ENCODE data around the gene KRT5.

KRT5 gene

DNA sequence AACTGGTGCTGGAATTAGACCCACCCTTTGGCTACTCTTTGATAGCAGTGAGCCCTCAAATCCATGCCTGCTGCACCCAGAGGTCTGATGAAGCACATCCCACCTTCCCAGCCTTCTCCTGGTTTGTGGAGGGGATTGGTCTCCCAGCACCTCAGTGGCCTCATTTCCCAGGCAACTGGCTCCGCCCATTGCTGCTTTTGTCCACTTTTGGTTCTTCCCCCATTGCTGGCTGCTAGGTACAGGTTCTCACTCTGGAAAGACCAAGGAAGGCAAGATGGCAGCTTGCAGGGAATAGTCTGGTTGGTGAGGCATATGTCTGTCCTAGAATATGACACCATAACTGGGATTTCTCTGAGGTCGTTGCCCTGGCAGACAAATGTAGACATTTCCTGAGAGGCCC is 10.2 kb upstream of the KRT5 start:
- H3K27me3 Mint-ChIP-seq, result no peaks in the 10 kb centered on the region
- ATAC-seq, result no peak
- no peaks in the 10 kb centered on the region for H3K9me3 Mint-ChIP-seq
- H3K4me1 Mint-ChIP-seq, result no peaks in the 10 kb centered on the region
- no peak overlapping the region for H3K27ac Mint-ChIP-seq
- no peak for DNase-seq
- no peaks in the 10 kb centered on the region for H3K36me3 Mint-ChIP-seq (ENCODE audit: low read depth)
- H3K4me3 Mint-ChIP-seq, result no peak overlapping the region

- DNase-seq (no peak), ATAC-seq (no peak)
- H3K9me3 Mint-ChIP-seq, result no peaks in the 10 kb centered on the region
- H3K4me1 Mint-ChIP-seq, result no peaks in the 10 kb centered on the region
- no peaks in the 10 kb centered on the region for H3K27me3 Mint-ChIP-seq
- H3K27ac Mint-ChIP-seq, result no peak overlapping the region
- H3K4me3 Mint-ChIP-seq, result no peak overlapping the region
- H3K36me3 Mint-ChIP-seq (ENCODE audit: low read depth), result no peaks in the 10 kb centered on the region
Observed at GRCh38 chr12:52529846-52530245, 9.7 kb upstream of the KRT5 start.

- Mint-ChIP-seq H3K4me3 (no peak overlapping the region), H3K4me1 (no peaks in the 10 kb centered on the region)
- no peak for DNase-seq
Observed at GRCh38 chr12:52529417-52529816, 9.2 kb upstream of the KRT5 start.

DNA sequence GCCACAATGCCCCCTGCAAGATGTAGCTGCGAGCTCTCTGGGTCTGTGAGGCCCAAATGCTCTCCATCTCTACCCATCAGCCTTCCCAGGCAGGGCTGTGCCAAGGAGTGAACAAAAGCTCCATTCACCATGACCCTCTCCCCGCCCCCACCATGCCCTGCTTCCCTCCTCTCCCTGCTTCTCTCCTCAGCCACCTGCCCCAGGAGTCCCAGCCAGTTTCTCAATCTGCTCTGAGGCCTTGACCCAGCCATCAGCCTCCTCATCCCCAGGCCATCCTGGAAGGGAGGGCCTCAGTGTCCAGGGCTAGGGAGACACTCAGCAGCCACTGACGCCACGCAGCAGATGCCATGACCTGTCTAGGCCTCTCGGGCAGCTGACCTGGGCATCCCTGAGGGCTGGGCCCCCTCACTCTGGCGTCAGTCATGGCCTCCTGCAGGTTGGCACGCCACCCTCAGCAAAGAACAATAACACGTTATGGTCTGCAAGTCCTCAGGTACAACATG is 8.5 kb upstream of the KRT5 start:
- no peaks in the 10 kb centered on the region for H3K36me3 Mint-ChIP-seq (ENCODE audit: low read depth)
- no peak overlapping the region for H3K27ac Mint-ChIP-seq
- no peaks in the 10 kb centered on the region for H3K27me3 Mint-ChIP-seq
- no peaks in the 10 kb centered on the region for H3K9me3 Mint-ChIP-seq
- DNase-seq, result no peak
- no peak overlapping the region for H3K4me3 Mint-ChIP-seq
- H3K4me1 Mint-ChIP-seq, result no peaks in the 10 kb centered on the region
- ATAC-seq, result no peak

More at GRCh38 chr12:52529417-52529816, 9.2 kb upstream of the KRT5 start:
- H3K9me3 Mint-ChIP-seq, result no peaks in the 10 kb centered on the region
- no peak overlapping the region for H3K27ac Mint-ChIP-seq
- no peaks in the 10 kb centered on the region for H3K27me3 Mint-ChIP-seq
- ATAC-seq, result no peak
- no peaks in the 10 kb centered on the region for H3K36me3 Mint-ChIP-seq (ENCODE audit: low read depth)

GRCh38 chr12:52527121-52527800 is 7.1 kb upstream of the KRT5 start:
- H3K4me3 Mint-ChIP-seq, result no peak overlapping the region
- H3K27ac Mint-ChIP-seq, result peak overlapping the region; percentile 27
- DNase-seq, result no peak
- ATAC-seq, result no peak
- no peaks in the 10 kb centered on the region for H3K4me1 Mint-ChIP-seq
- no peaks in the 10 kb centered on the region for H3K36me3 Mint-ChIP-seq (ENCODE audit: low read depth)
- no peaks in the 10 kb centered on the region for H3K27me3 Mint-ChIP-seq
- H3K9me3 Mint-ChIP-seq, result no peaks in the 10 kb centered on the region

DNA sequence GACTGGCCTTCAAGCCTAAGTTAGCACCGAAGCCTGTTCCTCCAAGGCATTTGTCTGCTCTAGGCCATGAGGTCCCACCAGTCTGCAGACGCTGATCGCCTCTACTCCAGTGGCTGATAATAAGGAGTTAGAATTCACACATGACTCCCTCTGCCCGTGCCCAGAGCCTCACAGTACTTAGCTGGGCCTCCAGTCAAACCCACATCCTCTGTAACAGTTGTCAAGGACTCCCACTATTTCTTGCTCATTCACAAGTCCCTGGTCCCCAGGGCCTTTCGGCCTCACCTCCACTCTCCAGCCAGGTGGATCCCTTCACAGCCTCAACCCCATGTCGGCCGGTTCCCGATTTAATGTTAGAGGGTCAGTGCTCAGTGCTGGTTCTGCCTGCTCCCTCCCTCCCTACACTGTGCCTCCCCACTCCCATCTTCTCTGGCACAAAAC is 6.3 kb upstream of the KRT5 start:
- DNase-seq, result no peak
- Mint-ChIP-seq H3K27me3 (no peaks in the 10 kb centered on the region), H3K4me3 (no peak overlapping the region), H3K27ac (no peak overlapping the region), H3K4me1 (no peaks in the 10 kb centered on the region), H3K9me3 (no peaks in the 10 kb centered on the region), H3K36me3 (ENCODE audit: low read depth) (no peaks in the 10 kb centered on the region)
- no peak for ATAC-seq

DNA sequence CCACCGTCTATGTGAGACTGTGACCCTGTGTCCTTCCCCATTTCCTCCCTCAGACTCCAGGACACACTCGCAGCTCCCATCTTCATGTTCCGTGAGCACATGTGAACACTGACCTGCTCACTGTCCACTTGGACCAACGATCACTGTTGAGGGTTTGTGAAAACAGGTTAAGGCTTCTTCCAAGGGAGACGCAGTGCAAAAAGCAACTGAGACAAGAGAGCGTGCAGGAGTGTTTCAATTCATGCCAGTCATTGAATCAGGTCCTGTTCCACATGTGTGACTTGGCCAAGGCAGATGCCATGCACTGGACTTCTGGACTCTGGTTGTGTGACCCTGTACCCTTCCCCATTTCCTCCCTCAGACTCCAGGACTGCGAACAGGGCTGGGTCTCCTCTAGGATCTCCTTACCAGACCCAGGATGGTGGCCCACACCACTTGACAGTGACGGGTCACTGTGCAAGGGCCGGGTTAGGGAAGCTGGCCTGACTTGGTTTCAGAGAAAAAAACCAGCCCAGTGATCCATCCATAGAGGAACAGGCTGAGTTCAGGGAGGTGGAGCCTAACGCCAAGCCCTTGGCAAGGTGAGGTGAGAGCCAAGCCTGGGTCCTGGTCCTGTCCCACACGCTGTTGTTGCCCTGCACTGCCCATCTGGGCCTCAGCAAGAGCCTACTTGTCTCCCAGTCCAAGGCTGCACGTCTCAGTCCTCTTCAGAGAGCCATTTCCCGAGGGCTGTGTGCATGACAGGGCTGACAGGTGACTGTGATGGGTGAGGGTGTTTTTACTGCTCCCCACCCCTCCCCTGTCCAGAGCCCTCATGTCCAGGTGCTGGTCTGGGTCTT is 5.7 kb upstream of the KRT5 start:
- Mint-ChIP-seq H3K27ac (no peak overlapping the region), H3K4me1 (no peaks in the 10 kb centered on the region), H3K4me3 (no peak overlapping the region), H3K36me3 (ENCODE audit: low read depth) (no peaks in the 10 kb centered on the region), H3K9me3 (no peaks in the 10 kb centered on the region), H3K27me3 (no peaks in the 10 kb centered on the region)
- ATAC-seq, result no peak
- no peak for DNase-seq

- Mint-ChIP-seq H3K27ac (no peak overlapping the region), H3K9me3 (no peaks in the 10 kb centered on the region), H3K27me3 (no peaks in the 10 kb centered on the region), H3K4me1 (no peaks in the 10 kb centered on the region), H3K4me3 (no peak overlapping the region), H3K36me3 (ENCODE audit: low read depth) (no peaks in the 10 kb centered on the region)
- DNase-seq (no peak), ATAC-seq (no peak)
Observed at GRCh38 chr12:52524898-52525591, 4.9 kb upstream of the KRT5 start.

DNA sequence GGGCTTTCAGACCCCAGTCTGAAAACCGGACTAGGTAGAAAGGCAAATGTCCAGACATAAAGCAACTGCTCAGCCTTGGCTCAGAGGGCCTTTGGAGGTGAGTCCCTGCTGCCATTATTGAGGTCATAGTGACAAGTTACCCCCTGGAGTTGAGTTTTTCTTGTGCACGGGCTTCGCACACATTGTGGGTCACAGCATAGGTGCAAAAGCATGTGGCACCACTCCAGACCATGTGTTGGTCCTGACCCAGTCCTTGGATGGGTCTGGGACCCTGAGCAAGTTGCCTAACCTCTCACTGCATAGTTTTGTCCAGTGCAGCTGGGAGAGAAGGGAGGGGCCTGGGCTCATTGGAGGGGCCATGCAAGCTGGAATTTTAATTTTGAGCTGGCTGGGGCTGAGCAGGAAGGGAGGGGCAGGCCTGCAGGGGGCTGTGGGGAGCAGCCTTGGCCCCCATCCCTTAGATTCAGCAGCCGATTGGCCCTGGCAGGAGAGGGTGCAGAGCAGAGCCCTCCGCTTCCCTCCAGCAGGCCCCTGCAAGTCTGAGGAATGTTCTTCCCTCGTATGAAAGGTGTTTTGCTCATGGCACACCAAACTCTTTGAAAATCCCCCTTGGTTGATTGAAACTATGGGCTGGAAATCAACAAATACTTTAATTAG is 4.2 kb upstream of the KRT5 start:
- H3K9me3 Mint-ChIP-seq, result no peaks in the 10 kb centered on the region
- no peaks in the 10 kb centered on the region for H3K36me3 Mint-ChIP-seq (ENCODE audit: low read depth)
- H3K4me1 Mint-ChIP-seq, result no peaks in the 10 kb centered on the region
- H3K27me3 Mint-ChIP-seq, result no peaks in the 10 kb centered on the region
- H3K4me3 Mint-ChIP-seq, result no peak overlapping the region
- ATAC-seq (no peak), DNase-seq (no peak)
- H3K27ac Mint-ChIP-seq, result no peak overlapping the region

- no peak for DNase-seq
- Mint-ChIP-seq H3K27me3 (no peaks in the 10 kb centered on the region), H3K4me1 (no peaks in the 10 kb centered on the region), H3K36me3 (ENCODE audit: low read depth) (no peaks in the 10 kb centered on the region), H3K9me3 (no peaks in the 10 kb centered on the region), H3K27ac (no peak overlapping the region), H3K4me3 (no peak overlapping the region)
- no peak for ATAC-seq
Observed at GRCh38 chr12:52523824-52524223, 3.6 kb upstream of the KRT5 start.

GRCh38 chr12:52522346-52523011 is 2.3 kb upstream of the KRT5 start:
- Mint-ChIP-seq H3K36me3 (ENCODE audit: low read depth) (no peaks in the 10 kb centered on the region), H3K9me3 (no peaks in the 10 kb centered on the region), H3K27ac (no peak overlapping the region), H3K4me3 (no peak overlapping the region), H3K27me3 (no peaks in the 10 kb centered on the region), H3K4me1 (no peaks in the 10 kb centered on the region)
- DNase-seq, result no peak
- no peak for ATAC-seq

- Mint-ChIP-seq H3K36me3 (ENCODE audit: low read depth) (no peaks in the 10 kb centered on the region), H3K27ac (no peak overlapping the region), H3K27me3 (no peaks in the 10 kb centered on the region), H3K4me1 (no peaks in the 10 kb centered on the region), H3K9me3 (no peaks in the 10 kb centered on the region), H3K4me3 (no peak overlapping the region)
- DNase-seq, result no peak
- no peak for ATAC-seq
Observed at GRCh38 chr12:52521568-52522266, 1.5 kb upstream of the KRT5 start.

DNA sequence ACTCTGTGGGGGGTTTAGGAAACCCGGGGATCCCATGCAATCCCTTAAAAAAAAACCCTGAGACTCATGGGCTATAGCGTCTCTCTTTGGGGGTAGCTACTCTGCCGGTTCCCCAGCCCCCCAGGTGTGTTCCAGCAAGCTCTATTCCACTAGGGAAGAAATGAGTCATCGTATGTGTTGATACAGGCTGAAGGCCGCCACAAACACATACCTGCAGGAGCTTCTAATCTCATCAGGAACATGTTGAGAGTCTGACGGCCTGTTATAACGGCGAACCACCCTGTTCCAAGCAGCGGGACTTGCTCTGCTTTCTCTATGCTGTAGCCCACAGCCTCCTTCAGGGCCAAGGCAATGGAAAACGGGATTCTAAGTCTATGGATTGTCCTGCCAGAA is 977 bp upstream of the KRT5 start:
- Mint-ChIP-seq H3K27ac (no peak overlapping the region), H3K27me3 (no peaks in the 10 kb centered on the region), H3K4me3 (no peak overlapping the region), H3K9me3 (no peaks in the 10 kb centered on the region), H3K4me1 (no peaks in the 10 kb centered on the region), H3K36me3 (ENCODE audit: low read depth) (no peaks in the 10 kb centered on the region)
- ATAC-seq (no peak), DNase-seq (no peak)

GRCh38 chr12:52519387-52519703 is 849 bp downstream of the KRT5 start:
- no peaks in the 10 kb centered on the region for H3K4me1 Mint-ChIP-seq

More at GRCh38 chr12:52519387-52519703, 849 bp downstream of the KRT5 start:
- Mint-ChIP-seq H3K4me3 (no peak overlapping the region), H3K9me3 (no peaks in the 10 kb centered on the region), H3K27me3 (no peaks in the 10 kb centered on the region), H3K27ac (no peak overlapping the region), H3K36me3 (ENCODE audit: low read depth) (no peaks in the 10 kb centered on the region)
- DNase-seq (no peak), ATAC-seq (no peak)

All from activated naive CD8-positive, alpha-beta T cell treated with anti-CD3 and anti-CD28 coated beads, Interleukin-2, amount 50 U/mL, for 24 hours (primary cell).